ENCODE data around the gene RPN2. TPM values are rescaled to one million over a fixed set of nuclear protein-coding genes. Genes with fewer than 3 reads are reported as not detected.

Gene RPN2
- total RNA-seq, 1 experiment from 2014 or later = 257 TPM

- H3K36me3 ChIP-seq (ENCODE audit: low read depth, low read length) = peaks cover 85% of the 10 kb centered on the region
- no peak overlapping the region for H3K9ac ChIP-seq (ENCODE audit: low read length)
- H3K9me3 ChIP-seq (ENCODE audit: low read length) = no peaks in the 10 kb centered on the region
- no peaks in the 10 kb centered on the region for H3K9me2 ChIP-seq (replicated peaks; ENCODE audit: low read length)
- H3K27ac ChIP-seq (ENCODE audit: low read length) = no peak overlapping the region
- no peak overlapping the region for H2AFZ ChIP-seq (ENCODE audit: low read length)
- CTCF ChIA-PET = no interaction called here
- no peaks in the 10 kb centered on the region for H4K20me1 ChIP-seq (ENCODE audit: low read length)
- H3K4me1 ChIP-seq (ENCODE audit: insufficient read depth, low read length) = no peaks in the 10 kb centered on the region
- no peaks in the 10 kb centered on the region for H3K79me2 ChIP-seq (ENCODE audit: low read length)
- BruUV-seq (replicated peaks) = no TSS peak
- ATAC-seq = no peak
- H3F3A ChIP-seq (ENCODE audit: low read length, unreplicated experiment) = no peaks in the 10 kb centered on the region
- no peak overlapping the region for H3K4me3 ChIP-seq (ENCODE audit: low read length)
- no peak overlapping the region for H3K4me2 ChIP-seq (ENCODE audit: low read length)
- DNase-seq = no peak
- intact Hi-C loops (cut with micrococcal nuclease) = no loop called here
- TF ChIP-seq EZH2 (IDR thresholded peaks at IDR 0.05; ENCODE audit: low read length, unreplicated experiment) (no peak), CTCF (conservative IDR thresholded peaks at IDR 0.05; ENCODE audit: low read depth, low read length) (no peak), EZH2phosphoT487 (IDR thresholded peaks at IDR 0.05; ENCODE audit: borderline replicate concordance, low read length) (no peak)
- POLR2A ChIA-PET (ENCODE audit: unreplicated experiment) = no interaction called here
- no peaks in the 10 kb centered on the region for H3K27me3 ChIP-seq (ENCODE audit: low read length)
Measured at GRCh38 chr20:37226889-37227288, 47.8 kb downstream of the RPN2 start.

- no peaks in the 10 kb centered on the region for H3K9me3 ChIP-seq (ENCODE audit: low read length)
- ChIA-PET CTCF (no interaction called here), POLR2A (ENCODE audit: unreplicated experiment) (no interaction called here)
- no peak overlapping the region for H3K4me2 ChIP-seq (ENCODE audit: low read length)
- H3K27ac ChIP-seq (ENCODE audit: low read length) = no peak overlapping the region
- H3F3A ChIP-seq (ENCODE audit: low read length, unreplicated experiment) = no peaks in the 10 kb centered on the region
- BruUV-seq (replicated peaks) = no TSS peak
- no peaks in the 10 kb centered on the region for H3K79me2 ChIP-seq (ENCODE audit: low read length)
- H3K9ac ChIP-seq (ENCODE audit: low read length) = no peak overlapping the region
- H2AFZ ChIP-seq (ENCODE audit: low read length) = no peak overlapping the region
- H3K36me3 ChIP-seq (ENCODE audit: low read depth, low read length) = peaks cover 93% of the 10 kb centered on the region
- no peaks in the 10 kb centered on the region for H3K27me3 ChIP-seq (ENCODE audit: low read length)
- no peaks in the 10 kb centered on the region for H3K4me1 ChIP-seq (ENCODE audit: insufficient read depth, low read length)
- no peak for ATAC-seq
- TF ChIP-seq EZH2 (IDR thresholded peaks at IDR 0.05; ENCODE audit: low read length, unreplicated experiment) (no peak), CTCF (conservative IDR thresholded peaks at IDR 0.05; ENCODE audit: low read depth, low read length) (no peak), EZH2phosphoT487 (IDR thresholded peaks at IDR 0.05; ENCODE audit: borderline replicate concordance, low read length) (no peak)
- H4K20me1 ChIP-seq (ENCODE audit: low read length) = no peaks in the 10 kb centered on the region
- intact Hi-C loops (cut with micrococcal nuclease) = no loop called here
- no peak for DNase-seq
- H3K9me2 ChIP-seq (replicated peaks; ENCODE audit: low read length) = no peaks in the 10 kb centered on the region
- no peak overlapping the region for H3K4me3 ChIP-seq (ENCODE audit: low read length)
Measured at GRCh38 chr20:37228082-37228481, 49.0 kb downstream of the RPN2 start.

GRCh38 chr20:37228656-37229055 is 49.5 kb downstream of the RPN2 start:
- TF ChIP-seq EZH2phosphoT487 (IDR thresholded peaks at IDR 0.05; ENCODE audit: borderline replicate concordance, low read length) = no peak
- TF ChIP-seq EZH2 (IDR thresholded peaks at IDR 0.05; ENCODE audit: low read length, unreplicated experiment) = no peak
- TF ChIP-seq CTCF (conservative IDR thresholded peaks at IDR 0.05; ENCODE audit: low read depth, low read length) = no peak
- Histone ChIP-seq H3K27me3 (ENCODE audit: low read length) (no peaks in the 10 kb centered on the region), H3K79me2 (ENCODE audit: low read length) (no peaks in the 10 kb centered on the region), H3K4me2 (ENCODE audit: low read length) (no peak overlapping the region), H3K27ac (ENCODE audit: low read length) (no peak overlapping the region), H3K9ac (ENCODE audit: low read length) (no peak overlapping the region), H3K4me3 (ENCODE audit: low read length) (no peak overlapping the region), H3K36me3 (ENCODE audit: low read depth, low read length) (peaks cover 93% of the 10 kb centered on the region), H3F3A (ENCODE audit: low read length, unreplicated experiment) (no peaks in the 10 kb centered on the region), H2AFZ (ENCODE audit: low read length) (no peak overlapping the region), H3K9me2 (replicated peaks; ENCODE audit: low read length) (no peaks in the 10 kb centered on the region), H3K9me3 (ENCODE audit: low read length) (no peaks in the 10 kb centered on the region), H4K20me1 (ENCODE audit: low read length) (no peaks in the 10 kb centered on the region), H3K4me1 (ENCODE audit: insufficient read depth, low read length) (no peaks in the 10 kb centered on the region)
- ATAC-seq (no peak), DNase-seq (no peak)
- intact Hi-C loops (cut with micrococcal nuclease) = no loop called here
- no TSS peak for BruUV-seq (replicated peaks)
- CTCF ChIA-PET = no interaction called here
- POLR2A ChIA-PET (ENCODE audit: unreplicated experiment) = no interaction called here

All from PC-3 (cell line).